NCI-H524 (cell line): Measurements from ENCODE around the gene EMC9.

Experiments used
- DNase-seq, 2 experiments: peaks; one replicate each; lab custom pipeline; 2025; lab: John Stamatoyannopoulos, UW

EMC9 gene

DNA sequence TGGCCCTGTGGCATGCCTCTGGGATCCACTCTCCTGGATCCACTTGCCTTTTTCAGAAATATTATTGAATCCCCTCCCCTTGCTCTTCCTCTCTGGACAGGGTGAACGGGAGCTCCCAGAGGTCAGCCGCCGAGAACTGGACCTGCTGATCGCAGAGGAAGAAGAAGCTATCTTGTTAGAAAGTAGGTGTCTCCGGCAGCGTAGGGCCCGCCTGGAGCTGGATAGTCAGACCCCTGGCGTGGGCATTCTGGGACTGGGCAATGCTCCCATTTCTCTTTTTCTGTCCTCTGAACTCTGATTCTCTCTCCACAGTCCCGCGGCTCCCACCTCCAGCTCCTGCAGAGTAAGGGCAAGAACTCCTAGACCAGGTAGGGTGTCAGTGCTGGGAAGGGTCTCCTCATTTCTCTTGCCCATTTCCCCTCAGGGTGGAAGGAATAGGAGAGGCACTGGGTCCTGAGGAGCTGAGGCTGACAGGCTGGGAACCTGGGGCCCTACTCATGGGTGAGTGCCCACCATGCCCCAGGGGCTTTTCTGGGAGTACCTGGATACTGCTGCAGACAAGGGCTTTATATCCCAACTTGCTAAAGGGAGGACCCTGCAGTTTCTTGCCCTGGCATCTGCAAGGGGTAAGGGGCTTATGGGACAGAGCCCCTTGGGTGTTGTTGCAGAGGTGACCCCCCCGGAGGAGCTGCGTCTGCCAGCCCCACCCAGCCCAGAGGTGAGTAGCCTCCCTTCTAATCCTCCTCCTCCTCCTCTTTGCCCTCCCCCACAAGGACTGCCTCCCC lies 35.8 kb upstream of the EMC9 start:
- no peak for DNase-seq

DNA sequence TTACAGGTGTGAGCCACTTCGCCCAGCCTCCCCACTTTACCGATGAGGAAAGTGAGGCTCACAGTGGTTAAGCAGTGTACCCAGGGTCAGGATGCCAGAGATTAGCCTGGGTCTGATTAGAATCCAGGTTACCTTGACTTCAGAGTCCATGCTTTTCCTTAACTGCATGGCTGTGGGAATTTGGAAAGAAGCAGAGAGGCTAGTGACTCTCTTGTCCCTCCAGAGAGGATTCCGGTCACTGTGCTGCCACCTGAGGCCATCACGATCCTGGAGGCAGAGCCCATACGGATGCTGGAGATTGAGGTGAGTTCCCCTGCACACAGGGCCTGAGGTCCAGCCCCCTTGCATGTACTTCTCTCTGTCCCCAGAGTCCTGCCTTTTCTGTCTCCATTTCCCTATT lies 35.2 kb upstream of the EMC9 start:
- no peak for DNase-seq

DNA sequence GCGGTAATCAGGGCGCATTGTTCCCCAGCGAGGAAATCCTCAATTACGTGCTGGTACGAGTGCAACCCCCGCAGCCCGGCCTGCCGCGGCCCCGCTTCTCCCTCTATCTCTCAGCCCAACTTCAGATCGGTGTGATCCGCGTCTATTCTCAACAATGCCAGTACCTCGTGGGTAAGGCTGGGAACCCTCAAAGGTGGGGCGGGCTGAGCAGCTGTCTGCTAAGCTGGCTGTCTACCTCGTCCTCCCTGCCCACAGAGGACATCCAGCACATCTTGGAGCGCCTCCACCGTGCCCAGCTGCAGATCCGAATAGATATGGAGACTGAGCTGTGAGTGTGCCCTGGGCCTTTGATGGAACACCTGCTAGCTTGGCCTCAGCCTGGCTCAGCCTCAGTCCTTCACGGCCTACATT lies 31.5 kb upstream of the EMC9 start:
- peak in 1 of 2 experiments; percentile 41 for DNase-seq

DNA sequence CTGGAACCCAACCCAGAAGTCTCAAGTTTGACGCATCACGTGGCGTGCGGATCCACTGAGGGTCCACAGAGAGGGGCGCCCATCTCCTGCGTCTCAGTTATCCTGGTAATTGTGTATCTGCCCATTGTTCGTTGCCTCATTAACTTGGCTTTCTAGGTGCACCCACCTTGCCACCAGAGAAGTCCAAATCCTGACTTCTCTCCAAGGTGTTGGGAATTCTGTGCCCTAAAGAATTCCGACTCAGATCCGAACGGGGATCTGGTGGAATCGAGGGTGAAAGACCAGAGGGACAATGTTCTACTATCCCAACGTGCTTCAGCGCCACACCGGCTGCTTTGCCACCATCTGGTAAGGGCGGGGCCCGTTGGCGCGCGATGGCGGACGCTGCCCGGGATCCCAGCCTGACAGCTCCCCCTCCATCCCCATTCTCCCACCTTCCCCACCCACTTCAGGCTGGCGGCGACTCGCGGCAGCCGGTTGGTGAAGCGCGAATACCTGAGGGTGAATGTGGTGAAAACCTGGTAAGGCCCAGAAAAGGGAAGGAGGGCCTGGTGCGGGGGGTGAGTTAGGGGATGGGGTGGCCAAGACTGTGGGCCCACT lies 31.0 kb upstream of the EMC9 start:
- DNase-seq = peak; percentile 70 to 85

DNA sequence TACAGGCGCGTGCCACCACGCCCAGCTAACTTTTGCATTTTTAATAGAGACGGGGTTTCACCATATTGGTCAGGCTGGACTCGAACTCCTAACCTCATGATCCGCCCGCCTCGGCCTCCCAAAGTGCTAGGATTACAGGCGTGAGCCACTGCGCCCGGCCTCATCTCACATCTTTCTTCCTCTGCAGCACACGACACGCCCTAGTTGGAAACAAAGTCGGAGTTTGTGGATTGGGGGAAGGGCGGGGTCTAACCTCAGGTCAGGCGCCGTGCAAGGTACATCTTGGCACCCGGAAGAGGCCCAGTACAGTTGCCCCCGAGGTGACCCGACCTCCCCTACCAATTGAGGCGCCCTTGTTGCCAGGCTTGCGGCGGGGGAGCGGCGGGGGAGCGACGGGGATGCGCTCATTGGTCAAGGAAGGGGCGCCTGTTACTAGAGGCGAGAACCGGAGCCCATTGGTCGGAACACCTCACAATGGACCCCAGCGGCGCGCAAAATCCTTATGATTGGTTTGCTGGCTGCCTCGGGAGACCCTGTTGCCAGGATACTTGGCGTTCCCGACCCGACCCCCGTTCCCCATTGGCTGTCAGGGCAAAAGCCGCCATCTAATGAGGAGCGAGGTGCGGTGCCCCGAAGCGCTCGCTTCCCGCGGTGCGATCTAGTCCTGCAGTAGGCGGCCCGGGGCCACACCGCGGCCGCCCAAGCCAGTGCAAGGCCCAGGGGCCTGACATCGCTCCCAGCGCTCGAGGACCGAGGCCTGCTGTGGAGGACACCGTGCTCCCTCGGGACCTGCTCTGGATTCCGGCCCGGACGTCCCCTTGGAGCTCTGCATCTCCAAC lies 30.2 kb upstream of the EMC9 start, which contains the start of gene REC8:
TSS of gene REC8 (plus strand) at position 659 of the 839 bp plus-strand sequence. CDS start 473 bp downstream, outside the sequence.
- DNase-seq = peak; percentile 100

DNA sequence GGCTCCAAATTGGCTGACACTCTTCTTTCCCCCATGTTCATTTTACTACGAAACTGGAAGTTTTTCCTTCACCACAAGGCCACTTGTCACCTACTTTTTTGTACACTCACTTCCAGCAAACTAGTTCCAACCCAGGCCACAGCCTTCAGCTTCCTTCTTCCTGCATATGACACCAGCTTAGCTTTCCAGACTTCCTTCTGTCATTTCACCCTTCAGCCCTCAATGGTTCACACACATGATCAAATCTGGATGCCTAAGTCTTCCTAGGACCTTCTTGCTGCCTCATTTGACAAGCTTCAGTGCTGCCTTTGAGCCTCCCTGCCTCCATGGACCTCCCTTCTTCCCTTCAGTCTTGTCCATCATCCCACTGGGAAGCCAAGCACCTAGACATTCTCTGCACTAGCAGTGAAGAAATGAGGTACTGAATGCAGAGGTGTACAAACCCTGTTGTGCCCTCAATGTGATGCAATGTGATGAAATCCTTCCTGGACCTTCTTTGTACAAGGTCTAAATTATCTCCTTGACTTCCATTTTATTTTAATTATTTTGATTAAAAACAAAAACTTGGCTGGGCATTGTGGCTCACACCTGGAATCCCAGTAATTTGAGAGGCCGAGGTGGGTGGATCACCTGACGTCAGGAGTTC lies 26.2 kb upstream of the EMC9 start:
- no peak for DNase-seq

DNA sequence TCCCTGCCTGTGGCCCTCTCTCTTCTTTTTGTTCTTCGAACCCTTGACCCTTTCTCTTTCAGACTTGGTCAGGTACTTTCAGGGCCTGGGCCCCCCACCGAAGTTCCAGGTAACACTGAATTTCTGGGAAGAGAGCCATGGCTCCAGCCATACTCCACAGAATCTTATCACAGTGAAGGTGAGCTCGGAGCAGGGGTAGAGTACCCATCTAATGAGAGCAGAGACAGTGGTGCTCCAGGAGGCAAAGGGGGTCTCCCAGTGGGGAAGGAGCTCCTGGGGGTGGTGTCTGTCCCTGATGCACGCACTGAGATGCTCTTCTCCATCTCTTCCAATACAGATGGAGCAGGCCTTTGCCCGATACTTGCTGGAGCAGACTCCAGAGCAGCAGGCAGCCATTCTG lies 24.4 kb upstream of the EMC9 start:
- DNase-seq = no peak

DNA sequence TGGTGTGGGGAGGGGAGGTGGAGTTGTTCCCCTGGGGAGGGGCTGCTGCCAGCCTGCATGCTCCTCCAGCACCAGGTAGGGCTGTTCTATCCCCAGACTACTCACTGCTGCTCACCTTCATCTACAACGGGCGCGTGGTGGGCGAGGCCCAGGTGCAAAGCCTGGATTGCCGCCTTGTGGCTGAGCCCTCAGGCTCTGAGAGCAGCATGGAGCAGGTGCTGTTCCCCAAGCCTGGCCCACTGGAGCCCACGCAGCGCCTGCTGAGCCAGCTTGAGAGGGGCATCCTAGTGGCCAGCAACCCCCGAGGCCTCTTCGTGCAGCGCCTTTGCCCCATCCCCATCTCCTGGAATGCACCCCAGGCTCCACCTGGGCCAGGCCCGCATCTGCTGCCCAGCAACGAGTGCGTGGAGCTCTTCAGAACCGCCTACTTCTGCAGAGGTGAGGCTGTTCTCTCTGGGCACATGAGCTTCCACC lies 23.2 kb upstream of the EMC9 start:
- no peak for DNase-seq

DNA sequence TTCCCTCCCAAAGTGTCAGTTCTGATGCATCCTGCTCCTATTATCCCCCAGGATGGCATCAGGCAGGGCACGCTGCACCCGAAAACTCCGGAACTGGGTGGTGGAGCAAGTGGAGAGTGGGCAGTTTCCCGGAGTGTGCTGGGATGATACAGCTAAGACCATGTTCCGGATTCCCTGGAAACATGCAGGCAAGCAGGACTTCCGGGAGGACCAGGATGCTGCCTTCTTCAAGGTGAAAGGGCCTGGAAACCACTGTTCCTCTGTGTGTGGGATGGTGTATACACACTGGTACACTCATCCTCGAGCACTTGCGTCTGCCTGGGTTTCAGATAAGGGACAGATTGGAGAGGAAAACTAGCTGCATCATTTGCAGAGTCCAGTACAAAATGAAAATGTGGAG lies 20.7 kb upstream of the EMC9 start:
- no peak for DNase-seq

DNA sequence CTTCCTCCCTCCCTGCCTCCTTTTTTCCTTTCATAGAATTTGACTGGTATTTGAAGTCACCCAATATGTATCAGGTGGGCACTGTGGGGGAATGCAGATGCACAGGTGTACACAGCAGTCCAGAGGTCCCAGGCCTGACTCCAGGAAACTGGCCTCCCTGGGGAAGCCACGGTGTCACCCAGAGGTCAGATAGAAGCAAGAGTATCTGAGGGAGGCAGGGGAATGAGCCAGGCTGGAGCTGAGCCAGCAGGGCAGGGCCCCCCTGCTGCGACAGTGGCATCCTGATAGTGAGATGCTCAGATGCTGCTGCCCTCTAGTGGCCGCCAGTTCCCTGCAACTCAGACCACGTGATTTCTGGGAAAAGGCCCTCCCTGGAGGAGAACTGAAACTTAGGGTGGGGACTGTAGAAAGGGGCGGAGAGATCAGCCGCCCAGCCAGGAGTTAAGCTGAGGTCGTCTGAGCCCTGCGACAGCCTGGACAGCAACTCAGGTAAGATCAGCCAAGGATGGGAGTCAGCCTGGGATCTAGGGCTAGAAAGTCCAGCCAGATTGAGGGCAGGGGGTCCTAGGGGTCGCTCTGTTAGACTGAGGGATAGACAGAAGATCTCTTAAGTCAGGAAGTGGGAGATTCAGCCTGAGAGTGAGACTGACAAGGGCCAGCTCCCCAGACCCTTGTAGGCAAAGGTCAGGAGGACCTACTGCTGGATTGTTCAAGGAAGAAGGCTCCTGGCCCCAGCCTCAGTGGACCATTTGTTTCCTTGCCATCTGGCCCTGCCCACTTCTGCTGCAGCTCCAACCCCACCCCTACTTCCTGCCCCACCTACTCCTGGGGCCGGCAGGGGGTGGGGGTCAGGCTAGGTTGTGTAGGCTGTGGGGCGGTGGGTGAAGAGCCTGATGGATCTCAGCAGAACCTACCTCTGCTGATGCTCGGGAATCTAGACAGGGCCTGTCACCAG lies 19.7 kb upstream of the EMC9 start, which contains the start of gene IRF9:
TSS of gene IRF9 (plus strand) at position 416 of the 955 bp plus-strand sequence. CDS start 880 bp downstream, outside the sequence.
- DNase-seq = peak; percentile 96 to 99

DNA sequence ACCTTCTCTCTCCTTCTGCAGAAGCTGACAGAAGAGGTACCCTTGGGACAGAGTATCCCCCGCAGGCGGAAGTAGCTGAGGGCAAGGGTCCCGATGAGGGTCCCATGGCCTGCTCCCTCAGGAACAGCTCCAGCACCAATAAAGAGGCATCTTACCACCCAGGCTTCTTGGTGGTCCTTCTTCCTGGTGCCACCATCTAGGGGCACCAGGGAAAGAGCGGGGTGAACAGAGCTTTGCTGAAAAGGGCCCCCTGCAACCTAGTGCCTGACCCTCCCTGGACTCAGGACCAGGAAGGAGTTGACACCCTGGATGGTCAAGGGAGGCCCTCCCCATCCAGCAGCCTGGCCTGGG lies 19.1 kb upstream of the EMC9 start:
- DNase-seq = no peak

DNA sequence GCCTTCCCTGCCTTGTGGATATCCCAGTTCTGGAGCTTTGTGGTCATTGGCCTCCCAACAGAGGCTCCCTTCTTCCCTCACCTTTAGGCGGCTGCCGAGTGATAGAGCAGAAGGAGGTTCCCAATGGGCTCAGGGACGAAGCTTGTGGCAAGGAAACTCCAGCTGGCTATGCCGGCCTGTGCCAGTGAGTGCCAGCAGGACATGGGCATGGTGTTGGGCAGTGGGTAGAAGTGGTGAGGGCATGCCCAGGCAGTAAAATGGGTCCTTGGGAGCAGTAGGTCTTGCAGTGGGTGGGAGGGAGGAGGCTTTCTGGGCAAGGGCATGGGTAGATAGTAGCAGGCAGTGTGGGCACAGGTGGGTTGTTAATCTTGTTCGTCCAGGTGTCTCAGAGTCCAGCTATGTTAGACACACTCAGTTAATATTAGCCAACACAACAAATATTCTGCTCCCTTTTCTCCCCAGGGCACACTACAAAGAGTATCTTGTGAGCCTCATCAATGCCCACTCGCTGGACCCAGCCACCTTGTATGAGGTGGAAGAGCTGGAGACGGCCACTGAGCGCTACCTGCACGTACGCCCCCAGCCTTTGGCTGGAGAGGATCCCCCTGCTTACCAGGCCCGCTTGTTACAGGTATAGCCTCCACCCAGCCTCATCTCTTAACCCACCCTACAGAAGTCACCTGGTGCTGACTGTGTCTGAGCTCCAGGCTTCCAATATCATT lies 18.5 kb upstream of the EMC9 start:
- no peak for DNase-seq

DNA sequence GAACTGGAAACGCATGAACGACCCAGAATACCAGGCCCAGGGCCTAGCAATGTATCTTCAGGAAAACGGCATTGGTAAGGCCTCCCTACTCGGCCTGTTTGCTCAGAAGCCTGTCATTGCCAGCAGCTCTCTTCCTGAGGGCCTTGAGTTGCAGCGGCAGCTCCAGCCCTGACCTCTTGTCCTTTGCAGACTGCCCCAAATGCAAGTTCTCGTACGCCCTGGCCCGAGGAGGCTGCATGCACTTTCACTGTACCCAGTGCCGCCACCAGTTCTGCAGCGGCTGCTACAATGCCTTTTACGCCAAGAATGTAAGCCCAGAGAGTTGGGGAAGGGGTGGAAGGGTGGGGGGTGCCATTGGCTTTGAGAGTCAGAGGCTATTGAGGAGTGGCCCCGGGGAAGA lies 15.9 kb upstream of the EMC9 start:
- no peak for DNase-seq

DNA sequence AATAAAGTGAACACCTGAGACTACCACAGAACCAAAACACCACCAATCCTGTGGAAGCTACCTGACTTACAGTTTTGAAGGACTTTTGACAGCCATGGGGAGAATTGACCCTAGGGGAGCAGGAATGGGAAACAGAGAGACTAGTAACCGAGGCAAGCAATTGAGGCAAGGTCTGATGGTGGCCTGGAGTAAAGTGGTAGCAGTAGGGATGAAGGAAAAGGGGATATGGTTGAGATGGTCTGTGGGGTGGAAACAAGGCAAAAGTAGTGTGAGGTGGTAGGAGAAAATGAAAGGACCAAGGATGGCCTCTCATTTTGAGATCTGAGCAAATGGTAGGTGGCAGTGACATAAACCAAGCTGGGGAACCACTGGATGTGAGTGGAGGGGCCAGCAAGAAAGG lies 15.4 kb upstream of the EMC9 start:
- DNase-seq = no peak

DNA sequence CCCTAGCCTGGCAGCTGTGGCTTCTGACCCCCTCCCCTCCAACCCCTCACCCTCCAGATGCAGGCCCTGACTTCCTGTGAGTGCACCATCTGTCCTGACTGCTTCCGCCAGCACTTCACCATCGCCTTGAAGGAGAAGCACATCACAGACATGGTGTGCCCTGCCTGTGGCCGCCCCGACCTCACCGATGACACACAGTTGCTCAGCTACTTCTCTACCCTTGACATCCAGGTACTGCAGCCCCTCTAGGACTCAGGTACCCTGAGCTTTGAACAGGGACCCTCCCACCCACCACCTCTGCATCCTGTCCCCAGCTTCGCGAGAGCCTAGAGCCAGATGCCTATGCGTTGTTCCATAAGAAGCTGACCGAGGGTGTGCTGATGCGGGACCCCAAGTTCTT lies 13.7 kb upstream of the EMC9 start:
- DNase-seq = peak; percentile 48 to 79

DNA sequence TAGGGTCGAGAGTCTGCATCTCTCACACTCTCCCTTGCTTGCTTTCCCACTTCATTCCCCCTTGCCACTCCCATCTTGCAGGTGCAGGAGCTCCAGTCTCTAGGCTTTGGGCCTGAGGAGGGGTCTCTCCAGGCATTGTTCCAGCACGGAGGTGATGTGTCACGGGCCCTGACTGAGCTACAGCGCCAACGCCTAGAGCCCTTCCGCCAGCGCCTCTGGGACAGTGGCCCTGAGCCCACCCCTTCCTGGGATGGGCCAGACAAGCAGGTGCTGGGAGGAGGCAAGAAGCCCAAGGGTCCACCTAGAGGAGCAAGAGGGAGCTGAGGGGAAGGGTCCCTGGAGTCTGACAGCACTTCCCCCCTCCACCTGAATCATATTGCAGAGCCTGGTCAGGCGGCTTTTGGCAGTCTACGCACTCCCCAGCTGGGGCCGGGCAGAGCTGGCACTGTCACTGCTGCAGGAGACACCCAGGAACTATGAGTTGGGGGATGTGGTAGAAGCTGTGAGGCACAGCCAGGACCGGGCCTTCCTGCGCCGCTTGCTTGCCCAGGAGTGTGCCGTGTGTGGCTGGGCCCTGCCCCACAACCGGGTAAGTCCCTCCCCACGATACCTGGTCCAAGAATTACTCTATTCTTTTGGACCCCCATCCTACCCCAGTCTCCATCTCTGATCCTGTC lies 10.2 kb upstream of the EMC9 start:
- DNase-seq = no peak

DNA sequence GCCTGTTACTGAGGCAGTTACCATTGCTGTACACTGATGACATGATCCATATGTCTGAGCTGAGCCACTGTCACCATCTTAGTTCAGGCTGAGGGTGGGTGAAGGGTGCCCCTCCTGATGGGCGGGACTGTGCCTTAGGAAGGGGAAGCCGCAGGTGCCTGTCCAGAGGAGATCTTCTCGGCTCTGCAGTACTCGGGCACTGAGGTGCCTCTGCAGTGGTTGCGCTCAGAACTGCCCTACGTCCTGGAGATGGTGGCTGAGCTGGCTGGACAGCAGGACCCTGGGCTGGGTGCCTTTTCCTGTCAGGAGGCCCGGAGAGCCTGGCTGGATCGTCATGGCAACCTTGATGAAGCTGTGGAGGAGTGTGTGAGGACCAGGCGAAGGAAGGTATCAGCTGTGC lies 9.6 kb upstream of the EMC9 start:
- no peak for DNase-seq

DNA sequence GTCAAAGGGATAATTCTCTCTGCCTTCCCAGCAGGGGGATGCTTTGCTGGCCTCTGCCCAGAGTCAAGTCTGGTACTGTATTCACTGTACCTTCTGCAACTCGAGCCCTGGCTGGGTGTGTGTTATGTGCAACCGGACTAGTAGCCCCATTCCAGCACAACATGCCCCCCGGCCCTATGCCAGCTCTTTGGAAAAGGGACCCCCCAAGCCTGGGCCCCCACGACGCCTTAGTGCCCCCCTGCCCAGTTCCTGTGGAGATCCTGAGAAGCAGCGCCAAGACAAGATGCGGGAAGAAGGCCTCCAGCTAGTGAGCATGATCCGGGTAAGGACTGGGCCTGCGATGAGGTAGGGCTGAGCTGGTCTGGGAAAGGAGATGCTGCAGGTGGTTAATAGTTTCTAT lies 9.2 kb upstream of the EMC9 start:
- no peak for DNase-seq

DNA sequence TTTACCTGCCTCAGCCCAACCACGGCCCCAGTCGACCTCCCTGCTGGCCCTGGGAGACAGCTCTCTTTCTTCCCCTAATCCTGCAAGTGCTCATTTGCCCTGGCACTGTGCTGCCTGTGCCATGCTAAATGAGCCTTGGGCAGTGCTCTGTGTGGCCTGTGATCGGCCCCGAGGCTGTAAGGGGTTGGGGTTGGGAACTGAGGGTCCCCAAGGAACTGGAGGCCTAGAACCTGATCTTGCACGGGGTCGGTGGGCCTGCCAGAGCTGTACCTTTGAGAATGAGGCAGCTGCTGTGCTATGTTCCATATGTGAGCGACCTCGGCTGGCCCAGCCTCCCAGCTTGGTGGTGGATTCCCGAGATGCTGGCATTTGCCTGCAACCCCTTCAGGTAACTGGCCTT lies 8.7 kb upstream of the EMC9 start:
- DNase-seq = no peak
